ENCODE results near the gene BRICD5.

BRICD5 gene

GRCh38 chr16:2251296-2252111 lies 40.8 kb upstream of the BRICD5 start, which contains the start of gene ECI1:
Gene ECI1 (minus strand): TSS chr16:2251587. CDS start chr16:2251566, 21 bp downstream.
- TF ChIP-seq CTCF (IDR thresholded peaks at IDR 0.05; ENCODE audit: extremely low read depth, insufficient read depth, missing control alignments) = peak; percentile 68
- in situ Hi-C loops (cut with MboI; ENCODE audit: low pct_unique_long_range_greater_than_20kb, low sequenced_read_pairs, unreplicated experiment) = no loop called here
- DNase-seq (ENCODE audit: low spot score) = peak; percentile 100

GRCh38 chr16:2250652-2251295 lies 40.1 kb upstream of the BRICD5 start:
- DNase-seq (ENCODE audit: low spot score) = no peak
- no peak for TF ChIP-seq CTCF (IDR thresholded peaks at IDR 0.05; ENCODE audit: extremely low read depth, insufficient read depth, missing control alignments)
- in situ Hi-C loops (cut with MboI; ENCODE audit: low pct_unique_long_range_greater_than_20kb, low sequenced_read_pairs, unreplicated experiment) = no loop called here

GRCh38 chr16:2246301-2246885 lies 35.7 kb upstream of the BRICD5 start:
- TF ChIP-seq CTCF (IDR thresholded peaks at IDR 0.05; ENCODE audit: extremely low read depth, insufficient read depth, missing control alignments) = no peak
- in situ Hi-C loops (cut with MboI; ENCODE audit: low pct_unique_long_range_greater_than_20kb, low sequenced_read_pairs, unreplicated experiment) = no loop called here

GRCh38 chr16:2244926-2245795 lies 34.5 kb upstream of the BRICD5 start:
- no peak for DNase-seq (ENCODE audit: low spot score)
- in situ Hi-C loops (cut with MboI; ENCODE audit: low pct_unique_long_range_greater_than_20kb, low sequenced_read_pairs, unreplicated experiment) = no loop called here
- no peak for TF ChIP-seq CTCF (IDR thresholded peaks at IDR 0.05; ENCODE audit: extremely low read depth, insufficient read depth, missing control alignments)

More at GRCh38 chr16:2246301-2246885, 35.7 kb upstream of the BRICD5 start:
- no peak for DNase-seq (ENCODE audit: low spot score)

GRCh38 chr16:2244301-2244700 lies 33.6 kb upstream of the BRICD5 start:
- in situ Hi-C loops (cut with MboI; ENCODE audit: low pct_unique_long_range_greater_than_20kb, low sequenced_read_pairs, unreplicated experiment) = no loop called here
- no peak for DNase-seq (ENCODE audit: low spot score)
- TF ChIP-seq CTCF (IDR thresholded peaks at IDR 0.05; ENCODE audit: extremely low read depth, insufficient read depth, missing control alignments) = no peak

- TF ChIP-seq CTCF (IDR thresholded peaks at IDR 0.05; ENCODE audit: extremely low read depth, insufficient read depth, missing control alignments) = no peak
- in situ Hi-C loops (cut with MboI; ENCODE audit: low pct_unique_long_range_greater_than_20kb, low sequenced_read_pairs, unreplicated experiment) = no loop called here
- no peak for DNase-seq (ENCODE audit: low spot score)
Observed at GRCh38 chr16:2243781-2244180, 33.1 kb upstream of the BRICD5 start.

Data from GM13977 (cell line).